Spleen (tissue), 7 donors: ENCODE data around the gene P2RX2.

Source experiments
- POLR2A ChIP-seq, 3 donors: fragments of 450-650 bp; IDR thresholded peaks; one replicate each; pipeline ENCODE4 v1.5.1; 2017; ENCODE audit warnings: antibody characterized with exemption in 3 of 3, mild to moderate bottlenecking in 1 of 3
- TF ChIP-seq, protein P1 (sequence below), 11 experiments: fragments of 200-600 bp in 7 of 11; fragments of 450-650 bp in 4 of 11; sonication (generic) in 4 of 11; IDR thresholded peaks in 8 of 11; conservative IDR thresholded peaks in 3 of 11; 1 replicate in 7 of 11; 2 replicates in 4 of 11; pipeline versions ENCODE4 v1.4.0 to v1.8.0; 2016 to 2021; ENCODE audit warnings: antibody characterized with exemption in 11 of 11, inconsistent platforms in 4 of 11, mild to moderate bottlenecking in 1 of 11
- donor health status: DM: no; HTN: no; CAD: no; lungs with moderate emphysema.
- donor health status: DM: no; HTN: no; CAD: no.
- donor health status: DM: no; HTN: no; CAD: no.

DNA sequence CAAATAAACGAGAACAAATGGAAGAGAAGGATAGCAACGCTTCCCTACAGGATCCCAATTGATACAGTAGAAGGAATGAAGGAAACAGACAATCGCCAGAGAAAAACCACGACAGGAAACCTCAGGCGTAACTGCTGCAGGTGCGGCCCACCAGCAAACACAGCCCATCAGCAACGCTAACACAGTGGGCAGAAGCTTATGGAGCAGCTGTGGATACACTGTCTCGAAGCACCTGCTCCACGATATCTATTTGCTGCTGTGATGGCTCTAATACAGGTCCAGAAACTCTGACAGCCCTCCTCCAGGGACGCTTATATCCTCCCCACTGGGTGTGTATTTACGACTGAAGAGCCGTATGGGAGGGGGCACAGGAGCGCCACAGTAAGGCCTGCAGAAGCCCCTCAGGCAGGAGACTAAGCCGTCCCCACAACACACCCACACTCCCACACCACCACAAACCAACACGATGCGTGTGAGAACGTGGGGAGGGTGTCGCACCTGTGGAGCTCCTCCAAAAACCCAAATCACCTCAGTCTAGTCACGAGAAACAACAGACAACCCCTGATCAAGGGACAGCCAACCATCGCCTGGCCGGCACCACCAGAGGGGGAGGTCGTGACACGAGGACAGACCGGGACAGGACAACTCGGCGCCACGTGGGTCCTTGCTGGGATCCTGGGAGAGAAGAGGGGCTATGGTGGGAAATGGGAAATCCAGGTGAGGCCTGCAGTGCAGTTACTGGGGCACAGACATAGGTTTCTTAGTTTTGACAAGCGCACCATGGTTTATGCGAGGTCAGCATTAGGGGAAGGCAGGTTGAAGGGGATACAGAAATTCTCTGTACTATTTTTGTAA lies 44.6 kb downstream of the P2RX2 start:
- TF ChIP-seq POLR2A (IDR thresholded peaks at IDR 0.05), result no peak
- TF ChIP-seq, protein P1, sequence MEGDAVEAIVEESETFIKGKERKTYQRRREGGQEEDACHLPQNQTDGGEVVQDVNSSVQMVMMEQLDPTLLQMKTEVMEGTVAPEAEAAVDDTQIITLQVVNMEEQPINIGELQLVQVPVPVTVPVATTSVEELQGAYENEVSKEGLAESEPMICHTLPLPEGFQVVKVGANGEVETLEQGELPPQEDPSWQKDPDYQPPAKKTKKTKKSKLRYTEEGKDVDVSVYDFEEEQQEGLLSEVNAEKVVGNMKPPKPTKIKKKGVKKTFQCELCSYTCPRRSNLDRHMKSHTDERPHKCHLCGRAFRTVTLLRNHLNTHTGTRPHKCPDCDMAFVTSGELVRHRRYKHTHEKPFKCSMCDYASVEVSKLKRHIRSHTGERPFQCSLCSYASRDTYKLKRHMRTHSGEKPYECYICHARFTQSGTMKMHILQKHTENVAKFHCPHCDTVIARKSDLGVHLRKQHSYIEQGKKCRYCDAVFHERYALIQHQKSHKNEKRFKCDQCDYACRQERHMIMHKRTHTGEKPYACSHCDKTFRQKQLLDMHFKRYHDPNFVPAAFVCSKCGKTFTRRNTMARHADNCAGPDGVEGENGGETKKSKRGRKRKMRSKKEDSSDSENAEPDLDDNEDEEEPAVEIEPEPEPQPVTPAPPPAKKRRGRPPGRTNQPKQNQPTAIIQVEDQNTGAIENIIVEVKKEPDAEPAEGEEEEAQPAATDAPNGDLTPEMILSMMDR (IDR thresholded peaks at IDR 0.05 in 8 of 11, conservative IDR thresholded peaks at IDR 0.05 in 3 of 11), result no peak
